Activated CD8-positive, alpha-beta memory T cell treated with anti-CD3 and anti-CD28 coated beads, Interleukin-2, amount 50 U/mL, for 48 hours (primary cell): ENCODE measurements around the gene SNTB2.
"Not testable (repeated sequence)": the region's sequence is repeated elsewhere in the genome, so short reads cannot be mapped to it uniquely, and the experiment has no call there.

Experiments
- DNase-seq: peaks from one replicate; pipeline ENCODE4 v3.0.0-alpha.2; 2020

Gene SNTB2

GRCh38 chr16:69186642-69187445 lies at the start of gene SNTB2:
Gene SNTB2, plus strand, starts transcription at chr16:69187164. Its CDS starts 3 bp downstream, at chr16:69187167.
- DNase-seq = peak; percentile 92

- no peak for DNase-seq
These were observed 48.4 kb upstream of the SNTB2 start for GRCh38 chr16:69138608-69139007.

GRCh38 chr16:69139464-69139863 lies 47.5 kb upstream of the SNTB2 start:
- not testable (repeated sequence) for DNase-seq

GRCh38 chr16:69141014-69141413 lies 46.0 kb upstream of the SNTB2 start:
- no peak for DNase-seq

GRCh38 chr16:69141936-69142335 lies 45.0 kb upstream of the SNTB2 start:
- no peak for DNase-seq

GRCh38 chr16:69143116-69143515 lies 43.8 kb upstream of the SNTB2 start:
- no peak for DNase-seq

- DNase-seq = no peak
These were observed 41.3 kb upstream of the SNTB2 start for GRCh38 chr16:69145658-69146057.

GRCh38 chr16:69149621-69150020 lies 37.3 kb upstream of the SNTB2 start:
- DNase-seq = not testable (repeated sequence)

GRCh38 chr16:69150146-69150865 lies 36.7 kb upstream of the SNTB2 start:
- DNase-seq = no peak

GRCh38 chr16:69157196-69157595 lies 29.8 kb upstream of the SNTB2 start:
- DNase-seq = no peak

GRCh38 chr16:69160192-69160591 lies 26.8 kb upstream of the SNTB2 start:
- DNase-seq = no peak

GRCh38 chr16:69165584-69165983 lies 21.4 kb upstream of the SNTB2 start:
- DNase-seq = no peak

GRCh38 chr16:69166221-69166833 lies 20.6 kb upstream of the SNTB2 start:
- peak; percentile 81 for DNase-seq

- DNase-seq = no peak
These were observed 19.7 kb upstream of the SNTB2 start for GRCh38 chr16:69166946-69167930.

GRCh38 chr16:69169051-69169450 lies 17.9 kb upstream of the SNTB2 start:
- no peak for DNase-seq

- no peak for DNase-seq
These were observed 17.2 kb upstream of the SNTB2 start for GRCh38 chr16:69169607-69170352.

- DNase-seq = no peak
These were observed 15.5 kb upstream of the SNTB2 start for GRCh38 chr16:69171325-69172084.

GRCh38 chr16:69176033-69176800 lies 10.7 kb upstream of the SNTB2 start:
- DNase-seq = no peak

- DNase-seq = no peak
These were observed 7.5 kb upstream of the SNTB2 start for GRCh38 chr16:69179328-69180010.

- no peak for DNase-seq
These were observed 7.0 kb upstream of the SNTB2 start for GRCh38 chr16:69180011-69180338.
